KMS-11 (cell line): ENCODE data around the gene GTF2F1.

Experiments used
- H2AFZ ChIP-seq: fragments of 200-600 bp; sonication (generic); 2 replicates; pipeline ENCODE4 v1.6.1; 2016; ENCODE audit warnings: antibody characterized with exemption, mixed run types, low read depth
- H3K27ac ChIP-seq: fragments of 200-600 bp; sonication (generic); 2 replicates; pipeline ENCODE4 v1.6.1; 2016; ENCODE audit warnings: mild to moderate bottlenecking, mixed run types
- H3K27me3 ChIP-seq: fragments of 200-600 bp; sonication (generic); 2 replicates; pipeline ENCODE4 v1.6.1; 2017; ENCODE audit warnings: mild to moderate bottlenecking, low read depth, mixed run types, moderate library complexity; ENCODE audit not compliant: insufficient read depth
- H3K36me3 ChIP-seq: fragments of 200-600 bp; sonication (generic); 2 replicates; pipeline ENCODE4 v1.6.1; 2017; ENCODE audit warnings: mild to moderate bottlenecking, mixed run types; ENCODE audit not compliant: insufficient read depth
- H3K4me1 ChIP-seq: fragments of 200-600 bp; sonication (generic); 2 replicates; pipeline ENCODE4 v1.6.1; 2016; ENCODE audit warnings: mild to moderate bottlenecking, low read depth, mixed run types; ENCODE audit not compliant: poor library complexity, severe bottlenecking
- H3K4me2 ChIP-seq: fragments of 200-600 bp; sonication (generic); 2 replicates; pipeline ENCODE4 v1.7.0; 2016; ENCODE audit warnings: mild to moderate bottlenecking, mixed run types
- H3K4me3 ChIP-seq: fragments of 200-600 bp; sonication (generic); IDR thresholded peaks from 2 replicates; pipeline ENCODE4 v1.6.1; 2017; ENCODE audit warnings: low read depth, low read length, mixed read lengths; ENCODE audit not compliant: insufficient read depth
- H3K79me2 ChIP-seq: fragments of 200-600 bp; sonication (generic); 2 replicates; pipeline ENCODE4 v1.6.1; 2016; ENCODE audit warnings: low read depth, mixed run types; ENCODE audit not compliant: insufficient read depth
- H3K9ac ChIP-seq: fragments of 200-600 bp; sonication (generic); 2 replicates; pipeline ENCODE4 v1.6.1; 2016; ENCODE audit warnings: mild to moderate bottlenecking, mixed run types
- H4K20me1 ChIP-seq: fragments of 200-600 bp; sonication (generic); 2 replicates; pipeline ENCODE4 v1.6.1; 2016; ENCODE audit warnings: mild to moderate bottlenecking, mixed run types; ENCODE audit not compliant: insufficient read depth
- TF ChIP-seq, protein P1 (sequence below): fragments of 200-600 bp; sonication (generic); conservative IDR thresholded peaks from 2 replicates; pipeline ENCODE4 v1.6.1; 2017; ENCODE audit warnings: low read depth, mild to moderate bottlenecking, antibody characterized with exemption, low read length, moderate library complexity, mixed read lengths

The GTF2F1 gene

DNA sequence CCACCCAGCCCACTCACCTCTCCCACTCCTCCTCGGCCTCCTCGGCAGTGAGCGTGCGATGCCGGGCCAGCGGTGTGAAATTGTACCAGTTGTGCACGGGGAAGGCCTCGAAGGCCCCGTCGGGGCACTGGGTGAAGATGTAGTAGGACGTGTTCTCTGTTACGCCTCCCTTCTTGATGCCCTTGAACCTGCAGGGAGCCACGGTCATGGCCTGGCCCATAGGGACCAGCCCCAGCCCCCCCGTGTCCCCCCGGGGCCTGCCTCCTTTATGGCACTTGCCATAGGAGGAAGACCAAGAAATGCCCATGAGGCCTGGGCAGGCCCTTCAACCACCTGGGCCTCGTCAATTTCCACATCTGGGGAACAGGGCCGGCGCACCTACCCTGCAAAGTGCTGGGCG, 5.6 kb downstream of the GTF2F1 start:
- peaks cover 7% of the 10 kb centered on the region for H3K4me1 ChIP-seq
- H4K20me1 ChIP-seq = no peaks in the 10 kb centered on the region
- H2AFZ ChIP-seq = no peak overlapping the region
- H3K79me2 ChIP-seq = peaks cover 8% of the 10 kb centered on the region; the same call in 1 of the 2 replicates
- H3K36me3 ChIP-seq = no peaks in the 10 kb centered on the region; the same call in 1 of the 2 replicates
- H3K9ac ChIP-seq = no peak overlapping the region
- TF ChIP-seq, protein P1, sequence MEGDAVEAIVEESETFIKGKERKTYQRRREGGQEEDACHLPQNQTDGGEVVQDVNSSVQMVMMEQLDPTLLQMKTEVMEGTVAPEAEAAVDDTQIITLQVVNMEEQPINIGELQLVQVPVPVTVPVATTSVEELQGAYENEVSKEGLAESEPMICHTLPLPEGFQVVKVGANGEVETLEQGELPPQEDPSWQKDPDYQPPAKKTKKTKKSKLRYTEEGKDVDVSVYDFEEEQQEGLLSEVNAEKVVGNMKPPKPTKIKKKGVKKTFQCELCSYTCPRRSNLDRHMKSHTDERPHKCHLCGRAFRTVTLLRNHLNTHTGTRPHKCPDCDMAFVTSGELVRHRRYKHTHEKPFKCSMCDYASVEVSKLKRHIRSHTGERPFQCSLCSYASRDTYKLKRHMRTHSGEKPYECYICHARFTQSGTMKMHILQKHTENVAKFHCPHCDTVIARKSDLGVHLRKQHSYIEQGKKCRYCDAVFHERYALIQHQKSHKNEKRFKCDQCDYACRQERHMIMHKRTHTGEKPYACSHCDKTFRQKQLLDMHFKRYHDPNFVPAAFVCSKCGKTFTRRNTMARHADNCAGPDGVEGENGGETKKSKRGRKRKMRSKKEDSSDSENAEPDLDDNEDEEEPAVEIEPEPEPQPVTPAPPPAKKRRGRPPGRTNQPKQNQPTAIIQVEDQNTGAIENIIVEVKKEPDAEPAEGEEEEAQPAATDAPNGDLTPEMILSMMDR = no peak
- no peak overlapping the region for H3K4me3 ChIP-seq
- H3K4me2 ChIP-seq = no peak overlapping the region
- H3K27ac ChIP-seq = no peak overlapping the region
- H3K27me3 ChIP-seq = no peaks in the 10 kb centered on the region

DNA sequence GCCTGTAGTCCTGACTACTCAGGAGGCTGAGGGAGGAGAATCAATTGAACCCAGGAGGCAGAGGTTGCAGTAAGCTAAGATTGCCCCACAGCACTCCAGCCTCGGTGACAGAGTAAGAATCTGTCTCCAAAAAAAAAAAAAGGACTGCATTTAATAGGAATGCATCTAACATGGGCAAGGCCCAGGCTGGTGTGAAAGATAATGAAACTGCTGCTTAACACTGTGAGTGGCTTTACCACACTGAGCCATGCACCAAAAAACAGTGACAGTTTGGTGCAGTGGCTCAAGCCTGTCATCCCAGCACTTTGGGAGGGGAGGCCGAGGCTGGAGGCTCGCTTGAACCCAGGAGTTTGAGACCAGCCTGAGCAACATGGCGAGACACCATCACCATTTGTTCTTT, 8.6 kb downstream of the GTF2F1 start:
- Histone ChIP-seq H2AFZ (no peak overlapping the region), H3K36me3 (no peaks in the 10 kb centered on the region; the same call in 1 of the 2 replicates), H3K4me3 (no peak overlapping the region), H3K4me2 (no peak overlapping the region), H3K4me1 (no peaks in the 10 kb centered on the region), H3K27me3 (no peaks in the 10 kb centered on the region), H4K20me1 (no peaks in the 10 kb centered on the region), H3K9ac (no peak overlapping the region), H3K79me2 (no peaks in the 10 kb centered on the region), H3K27ac (no peak overlapping the region)
- TF ChIP-seq, protein P1 = no peak

DNA sequence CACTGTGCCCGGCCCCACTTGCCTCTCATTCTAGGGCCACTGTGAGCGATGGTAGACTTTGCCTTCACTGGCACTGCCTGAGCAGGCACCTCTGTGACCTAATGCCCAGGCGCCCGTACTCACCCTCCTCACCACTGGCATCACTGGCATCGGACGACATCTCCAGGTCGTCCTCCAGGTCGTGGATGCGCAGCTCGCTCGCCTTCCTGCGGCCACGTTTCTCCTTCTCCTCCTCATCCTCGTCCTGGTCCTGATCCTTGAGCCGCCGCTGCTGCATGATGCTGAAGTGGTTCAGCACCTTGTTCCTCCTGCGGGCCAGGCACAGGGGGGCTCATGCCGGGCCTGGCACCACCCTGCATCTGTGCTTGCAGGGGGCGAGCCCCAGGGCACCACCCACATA, 9.8 kb downstream of the GTF2F1 start:
- Histone ChIP-seq H3K27ac (no peak overlapping the region), H3K36me3 (no peaks in the 10 kb centered on the region; the same call in 1 of the 2 replicates), H3K4me1 (peaks cover under 1% of the 10 kb centered on the region), H3K79me2 (no peaks in the 10 kb centered on the region), H4K20me1 (no peaks in the 10 kb centered on the region), H3K9ac (no peak overlapping the region), H2AFZ (no peak overlapping the region), H3K4me3 (no peak overlapping the region), H3K4me2 (no peak overlapping the region), H3K27me3 (no peaks in the 10 kb centered on the region)
- TF ChIP-seq, protein P1 = no peak

DNA sequence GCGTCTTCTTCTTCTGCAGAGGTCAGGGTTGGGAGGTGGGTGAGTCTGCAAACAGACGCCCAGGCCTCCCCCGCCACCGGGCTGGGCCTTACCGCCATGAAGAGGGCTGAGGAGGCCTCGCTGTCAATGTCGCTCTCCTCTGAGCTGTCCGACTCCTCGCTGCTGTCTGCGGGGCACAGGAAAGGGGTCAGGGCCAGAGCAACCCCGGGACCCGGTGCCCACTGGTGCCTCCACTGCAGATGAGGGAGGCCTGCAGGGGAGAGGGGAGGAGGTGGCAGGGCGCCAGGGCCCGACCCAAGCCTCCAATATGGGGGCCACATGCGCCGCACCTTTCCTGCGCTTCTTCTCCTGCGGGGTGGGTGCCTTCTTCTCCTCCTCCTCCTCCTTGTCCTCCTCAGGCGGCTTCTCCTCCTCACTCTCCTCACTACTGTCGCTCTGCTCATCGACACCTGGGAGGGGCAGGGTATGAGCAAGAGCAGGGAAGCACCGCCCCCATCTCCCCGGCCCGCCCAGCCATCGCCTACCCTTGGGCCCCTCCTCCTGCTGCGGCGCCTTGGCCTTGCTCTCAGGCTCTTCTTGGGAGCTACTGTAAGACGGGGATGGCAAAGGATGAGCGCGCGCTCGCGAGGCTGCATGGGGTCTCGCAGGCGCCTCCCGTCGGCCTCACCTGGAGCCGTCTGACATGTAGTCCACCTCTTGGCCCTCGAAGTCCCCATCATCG, 11.8 kb downstream of the GTF2F1 start:
- Histone ChIP-seq H3K4me3 (no peak overlapping the region), H3K9ac (no peak overlapping the region), H3K4me2 (no peak overlapping the region), H3K79me2 (no peaks in the 10 kb centered on the region), H2AFZ (no peak overlapping the region), H3K36me3 (no peaks in the 10 kb centered on the region; the same call in 1 of the 2 replicates), H3K4me1 (peaks cover 3% of the 10 kb centered on the region), H4K20me1 (no peaks in the 10 kb centered on the region), H3K27me3 (no peaks in the 10 kb centered on the region), H3K27ac (no peak overlapping the region)
- TF ChIP-seq, protein P1 = no peak
